Spleen (tissue), 7 donors: ENCODE measurements around the gene IFNGR2.

Source experiments
- CTCF ChIP-seq, 11 experiments: fragments of 200-600 bp in 7 of 11; fragments of 450-650 bp in 4 of 11; sonication (generic) in 4 of 11; IDR thresholded peaks in 8 of 11; conservative IDR thresholded peaks in 3 of 11; 1 replicate in 7 of 11; 2 replicates in 4 of 11; pipeline versions ENCODE4 v1.4.0 to v1.8.0; 2016 to 2021; ENCODE audit warnings: antibody characterized with exemption in 11 of 11, inconsistent platforms in 4 of 11, mild to moderate bottlenecking in 1 of 11
- POLR2A ChIP-seq, 3 donors: fragments of 450-650 bp; IDR thresholded peaks; one replicate each; pipeline ENCODE4 v1.5.1; 2017; ENCODE audit warnings: antibody characterized with exemption in 3 of 3, mild to moderate bottlenecking in 1 of 3
- POLR2AphosphoS5 ChIP-seq, 3 donors: sonication (generic); formaldehyde crosslinking; IDR thresholded peaks; one replicate each; pipeline ENCODE4 v1.5.1; 2017; ENCODE audit warnings: antibody characterized with exemption in 3 of 3
- donor health status: DM: no; HTN: no; CAD: no; lungs with moderate emphysema.
- donor health status: DM: no; HTN: no; CAD: no.
- donor health status: DM: no; HTN: no; CAD: no.

GRCh38 chr21:33369586-33369985 lies 33.6 kb upstream of the IFNGR2 start:
- no peak for TF ChIP-seq CTCF (IDR thresholded peaks at IDR 0.05 in 8 of 11, conservative IDR thresholded peaks at IDR 0.05 in 3 of 11)
- no peak for TF ChIP-seq POLR2AphosphoS5 (IDR thresholded peaks at IDR 0.05)
- TF ChIP-seq POLR2A (IDR thresholded peaks at IDR 0.05): no peak
